Stomach (tissue), 9 donors: ENCODE data around the gene RAB1B. TPM values are rescaled to one million over a fixed set of nuclear protein-coding genes. Genes with fewer than 3 reads are reported as not detected.
"Not testable (repeated sequence)": the region's sequence is repeated elsewhere in the genome, so short reads cannot be mapped to it uniquely, and the experiment has no call there.

Experiments
- DNase-seq, 2 donors: peaks; one replicate each; pipeline versions ENCODE4 v3.0.0 to v3.0.0-alpha.2; 2013 to 2019
- H3K27ac ChIP-seq, 5 donors: fragments of 200-600 bp in 4 of 5; sonication (generic) in 4 of 5; one replicate each; pipeline ENCODE4 v1.5.1; 2013 to 2019; ENCODE audit warnings: mild to moderate bottlenecking in 1 of 5, moderate library complexity in 1 of 5
- H3K27me3 ChIP-seq, 3 donors: fragments of 200-600 bp; sonication (generic); one replicate each; pipeline ENCODE4 v1.5.1; 2017 to 2019; ENCODE audit warnings: mixed run types in 1 of 3
- H3K36me3 ChIP-seq, 4 donors: fragments of 200-600 bp; sonication (generic); 1 replicate in 3 of 4; 2 replicates in 1 of 4; pipeline ENCODE4 v1.5.1; 2016 to 2019
- H3K4me1 ChIP-seq, 4 donors: fragments of 200-600 bp; sonication (generic); one replicate each; pipeline ENCODE4 v1.5.1; 2016 to 2019
- H3K4me3 ChIP-seq, 4 donors: fragments of 200-600 bp; sonication (generic) in 3 of 4; one replicate each; pipeline ENCODE4 v1.5.1; 2016 to 2019; ENCODE audit warnings: mild to moderate bottlenecking in 1 of 4
- H3K9me3 ChIP-seq, 4 donors: fragments of 200-600 bp; sonication (generic); one replicate each; pipeline ENCODE4 v1.5.1; 2016 to 2019
- EP300 ChIP-seq: sonication (generic); formaldehyde crosslinking; IDR thresholded peaks from one replicate; pipeline ENCODE4 v1.6.1; 2017; ENCODE audit warnings: antibody characterized with exemption
- POLR2A ChIP-seq, 4 donors: fragments of 450-650 bp; IDR thresholded peaks; one replicate each; pipeline ENCODE4 v1.6.1; 2016; ENCODE audit warnings: antibody characterized with exemption in 4 of 4, control low read depth in 2 of 4, mild to moderate bottlenecking in 1 of 4, moderate library complexity in 1 of 4
- POLR2AphosphoS5 ChIP-seq, 3 donors: sonication (generic); formaldehyde crosslinking; IDR thresholded peaks; one replicate each; pipeline ENCODE4 v1.6.1; 2016; ENCODE audit warnings: antibody characterized with exemption in 3 of 3
- WGBS, 5 donors: extraction: QIAGEN DNeasy Blood & Tissue Kit in 3 of 5; methylation state at CpG; one replicate each; pipeline versions ENCODE4 v1.1.5 to v1.1.7; 2013 to 2018; 5-methylcytosine and 5-hydroxymethylcytosine counted together
- intact Hi-C: fragments of 100-400 bp; cut with DNase I; formaldehyde crosslinking; loops from one replicate; pipeline ENCODE4 v1.15.1; 2023; ENCODE audit warnings: low total_unique reads
- polyA plus RNA-seq, 3 donors: library from polyadenylated mRNA; stranded (reverse); fragments of 200-250 nt; gene quantifications; one replicate each; pipeline ENCODE4 v1.2.3, GENCODE V29; 2013
- total RNA-seq, 5 donors: library from RNA; depleted of rRNA; stranded (reverse); fragments of >200 nt; gene quantifications; one replicate each; pipeline versions ENCODE4 v1.1.0 to v1.2.3, GENCODE V29; 2014 to 2016
- TF ChIP-seq, protein P1 (sequence below), 7 experiments: fragments of 450-650 bp in 4 of 7; fragments of 200-600 bp in 3 of 7; sonication (generic) in 3 of 7; IDR thresholded peaks; one replicate each; pipeline ENCODE4 v1.5.1; 2016 to 2019; ENCODE audit warnings: antibody characterized with exemption in 7 of 7, control low read depth in 2 of 7, mild to moderate bottlenecking in 1 of 7
- donor health status: healthy with polysubstance abuse.
- donor health status: Bipolar disorder and iron deficiency.
- donor health status: healthy.

RAB1B gene
- total and polyA plus RNA-seq, 8 donors: 19.3 to 170 (median 82.3) TPM

- H3K4me1 ChIP-seq: no peaks in the 10 kb centered on the region
- intact Hi-C loops: no loop called here
- H3K4me3 ChIP-seq: no peak overlapping the region
- H3K27me3 ChIP-seq: peaks cover 0 to 22% (median 0%) of the 10 kb centered on the region in 3 donors
- DNase-seq: no peak
- no peaks in the 10 kb centered on the region for H3K9me3 ChIP-seq
- no peak overlapping the region for H3K27ac ChIP-seq
- WGBS, 5 donors: 34 to 66% (median 50%) methylated on average over 2 to 3 of the region's 3 CpGs
- no peak for TF ChIP-seq POLR2A (IDR thresholded peaks at IDR 0.05)
- TF ChIP-seq EP300: no peak
- no peak for TF ChIP-seq POLR2AphosphoS5 (IDR thresholded peaks at IDR 0.05)
- TF ChIP-seq, protein P1, sequence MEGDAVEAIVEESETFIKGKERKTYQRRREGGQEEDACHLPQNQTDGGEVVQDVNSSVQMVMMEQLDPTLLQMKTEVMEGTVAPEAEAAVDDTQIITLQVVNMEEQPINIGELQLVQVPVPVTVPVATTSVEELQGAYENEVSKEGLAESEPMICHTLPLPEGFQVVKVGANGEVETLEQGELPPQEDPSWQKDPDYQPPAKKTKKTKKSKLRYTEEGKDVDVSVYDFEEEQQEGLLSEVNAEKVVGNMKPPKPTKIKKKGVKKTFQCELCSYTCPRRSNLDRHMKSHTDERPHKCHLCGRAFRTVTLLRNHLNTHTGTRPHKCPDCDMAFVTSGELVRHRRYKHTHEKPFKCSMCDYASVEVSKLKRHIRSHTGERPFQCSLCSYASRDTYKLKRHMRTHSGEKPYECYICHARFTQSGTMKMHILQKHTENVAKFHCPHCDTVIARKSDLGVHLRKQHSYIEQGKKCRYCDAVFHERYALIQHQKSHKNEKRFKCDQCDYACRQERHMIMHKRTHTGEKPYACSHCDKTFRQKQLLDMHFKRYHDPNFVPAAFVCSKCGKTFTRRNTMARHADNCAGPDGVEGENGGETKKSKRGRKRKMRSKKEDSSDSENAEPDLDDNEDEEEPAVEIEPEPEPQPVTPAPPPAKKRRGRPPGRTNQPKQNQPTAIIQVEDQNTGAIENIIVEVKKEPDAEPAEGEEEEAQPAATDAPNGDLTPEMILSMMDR (IDR thresholded peaks at IDR 0.05): no peak
- no peaks in the 10 kb centered on the region for H3K36me3 ChIP-seq
These were observed 30.7 kb downstream of the RAB1B start for GRCh38 chr11:66299186-66299585.

DNA sequence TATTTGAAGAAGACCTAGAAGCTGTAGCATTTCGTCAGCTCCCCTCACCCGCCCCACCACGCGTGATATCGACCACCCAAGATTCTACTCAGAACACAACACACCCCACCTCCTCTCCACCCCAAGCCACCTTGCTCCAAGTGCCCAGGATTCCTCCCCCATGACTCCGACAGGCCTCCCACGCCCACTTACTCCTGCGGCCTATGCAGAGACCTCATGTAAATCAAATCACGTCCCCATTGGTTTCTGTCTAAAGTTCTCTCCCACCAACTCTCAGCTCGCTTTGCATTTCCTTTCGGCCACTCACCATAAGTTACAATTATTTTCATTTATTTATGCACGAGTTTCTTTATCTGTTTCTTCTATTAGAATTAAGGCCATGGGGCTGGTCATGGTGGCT lies 34.2 kb downstream of the RAB1B start:
- no peak overlapping the region for H3K27ac ChIP-seq
- no peaks in the 10 kb centered on the region for H3K9me3 ChIP-seq
- no peak for DNase-seq
- H3K4me3 ChIP-seq: no peak overlapping the region
- intact Hi-C loops: no loop called here
- no peaks in the 10 kb centered on the region for H3K4me1 ChIP-seq
- WGBS, 5 donors: 87 to 92% (median 88%) methylated on average over 12 of the region's 12 CpGs
- TF ChIP-seq, protein P1 (IDR thresholded peaks at IDR 0.05): no peak
- TF ChIP-seq EP300 (no peak), POLR2A (IDR thresholded peaks at IDR 0.05) (no peak), POLR2AphosphoS5 (IDR thresholded peaks at IDR 0.05) (no peak)
- no peaks in the 10 kb centered on the region for H3K27me3 ChIP-seq
- H3K36me3 ChIP-seq: no peaks in the 10 kb centered on the region

GRCh38 chr11:66309475-66309874 lies 41.0 kb downstream of the RAB1B start:
- intact Hi-C loops: no loop called here
- Histone ChIP-seq H3K27ac (no peak overlapping the region), H3K4me3 (no peak overlapping the region), H3K4me1 (peaks cover 12 to 24% (median 20%) of the 10 kb centered on the region in 4 donors), H3K9me3 (no peaks in the 10 kb centered on the region), H3K27me3 (no peaks in the 10 kb centered on the region), H3K36me3 (no peaks in the 10 kb centered on the region)
- WGBS, 5 donors: 59 to 83% (median 75%) methylated on average over 3 of the region's 3 CpGs
- TF ChIP-seq, protein P1 (IDR thresholded peaks at IDR 0.05): no peak
- TF ChIP-seq EP300 (no peak), POLR2AphosphoS5 (IDR thresholded peaks at IDR 0.05) (no peak), POLR2A (IDR thresholded peaks at IDR 0.05) (no peak)
- no peak for DNase-seq

GRCh38 chr11:66310324-66310723 lies 41.9 kb downstream of the RAB1B start:
- Histone ChIP-seq H3K36me3 (no peaks in the 10 kb centered on the region), H3K27ac (no peak overlapping the region), H3K4me3 (no peak overlapping the region), H3K9me3 (no peaks in the 10 kb centered on the region), H3K4me1 (peaks cover 16 to 32% (median 28%) of the 10 kb centered on the region in 4 donors), H3K27me3 (no peaks in the 10 kb centered on the region)
- 51 to 77% (median 63%) methylated on average over 8 of the region's 8 CpGs for WGBS, 5 donors
- no peak for TF ChIP-seq EP300
- TF ChIP-seq, protein P1 (IDR thresholded peaks at IDR 0.05): no peak
- TF ChIP-seq POLR2A (IDR thresholded peaks at IDR 0.05): no peak
- no peak for DNase-seq
- intact Hi-C loops: loop anchor here (10.0 kb wide), 1 partner anchor 74 kb away; no protein-coding TSS in a partner anchor

DNA sequence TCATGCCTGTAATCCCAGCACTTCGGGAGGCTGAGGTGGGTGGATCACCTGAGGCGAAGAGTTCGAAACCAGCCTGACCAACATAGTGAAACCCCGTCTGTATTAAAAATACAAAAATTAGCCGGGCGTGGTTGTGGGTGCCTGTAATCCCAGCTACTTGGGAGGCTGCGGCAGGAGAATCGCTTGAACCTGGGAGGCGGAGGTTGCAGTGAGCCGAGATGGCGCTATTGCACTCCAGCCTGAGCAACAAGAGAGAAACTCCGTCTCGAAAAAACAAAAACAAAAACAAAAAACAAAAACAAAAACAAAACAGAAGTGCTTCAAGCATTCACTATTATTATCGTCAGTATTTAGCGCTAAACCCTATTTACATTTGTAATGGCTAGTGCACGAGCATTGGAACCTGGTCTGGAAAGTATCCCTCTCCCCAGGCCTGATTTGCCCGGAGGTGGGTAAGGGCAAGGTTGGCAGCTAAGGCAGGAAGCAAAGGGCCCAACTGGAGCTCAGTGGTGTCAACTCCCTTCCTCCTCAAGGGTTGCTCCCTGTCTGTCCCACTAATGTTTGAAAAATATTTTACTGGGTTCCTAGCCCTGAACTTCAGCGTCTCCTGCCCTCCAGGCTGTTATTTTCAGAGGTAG lies 42.5 kb downstream of the RAB1B start:
- not testable (repeated sequence) for H3K27ac ChIP-seq, DNase-seq, H3K27me3 ChIP-seq, H3K4me3 ChIP-seq, H3K36me3 ChIP-seq, H3K9me3 ChIP-seq
- WGBS, 5 donors: 85 to 91% (median 88%) methylated on average over 18 of the region's 18 CpGs
- peaks cover 17 to 37% (median 34%) of the 10 kb centered on the region in 4 donors for H3K4me1 ChIP-seq
- intact Hi-C loops: loop anchor here (10.0 kb wide), 1 partner anchor 74 kb away; no protein-coding TSS in a partner anchor
